Stimulated activated CD4-positive, alpha-beta T cell treated with anti-CD3 and anti-CD28 coated beads, Interleukin-12 subunit alpha, Interleukin-12 subunit beta, amount 100 ng/mL, for 48 hours (primary cell): Measurements from ENCODE around the gene NOLC1.
"Not testable (repeated sequence)": the region's sequence is repeated elsewhere in the genome, so short reads cannot be mapped to it uniquely, and the experiment has no call there.

Experiments
- DNase-seq, 3 donors: peaks; one replicate each; pipeline ENCODE4 v3.0.0-alpha.2; 2020; ENCODE audit warnings: low read depth in 2 of 3, low spot score in 1 of 3

Gene NOLC1

DNA sequence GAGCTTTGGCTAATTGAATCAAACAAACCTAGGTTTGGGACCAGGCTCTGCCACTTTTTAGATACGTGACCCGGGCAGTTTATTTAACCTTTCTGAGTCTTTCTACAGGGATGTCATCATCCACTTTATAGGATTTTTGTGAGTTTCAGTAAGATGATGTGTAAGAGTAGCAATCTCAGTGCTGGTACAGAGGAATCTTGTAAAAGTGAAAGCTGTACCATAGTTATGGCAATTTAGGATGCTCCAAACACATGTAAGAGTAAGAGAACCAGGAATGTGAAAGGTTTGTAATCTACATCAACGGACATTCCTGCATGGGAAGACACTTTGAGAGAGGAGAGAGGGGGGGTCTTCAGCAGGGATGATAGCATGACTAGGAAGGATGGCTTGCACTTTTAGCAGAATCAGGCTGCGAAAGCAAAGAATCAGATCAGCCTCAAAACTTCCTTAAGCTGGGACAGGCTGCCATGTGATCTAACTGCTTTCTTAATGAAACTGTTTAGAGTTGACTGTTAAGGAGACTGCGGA is 968 bp downstream of the NOLC1 start:
- no peak for DNase-seq

DNA sequence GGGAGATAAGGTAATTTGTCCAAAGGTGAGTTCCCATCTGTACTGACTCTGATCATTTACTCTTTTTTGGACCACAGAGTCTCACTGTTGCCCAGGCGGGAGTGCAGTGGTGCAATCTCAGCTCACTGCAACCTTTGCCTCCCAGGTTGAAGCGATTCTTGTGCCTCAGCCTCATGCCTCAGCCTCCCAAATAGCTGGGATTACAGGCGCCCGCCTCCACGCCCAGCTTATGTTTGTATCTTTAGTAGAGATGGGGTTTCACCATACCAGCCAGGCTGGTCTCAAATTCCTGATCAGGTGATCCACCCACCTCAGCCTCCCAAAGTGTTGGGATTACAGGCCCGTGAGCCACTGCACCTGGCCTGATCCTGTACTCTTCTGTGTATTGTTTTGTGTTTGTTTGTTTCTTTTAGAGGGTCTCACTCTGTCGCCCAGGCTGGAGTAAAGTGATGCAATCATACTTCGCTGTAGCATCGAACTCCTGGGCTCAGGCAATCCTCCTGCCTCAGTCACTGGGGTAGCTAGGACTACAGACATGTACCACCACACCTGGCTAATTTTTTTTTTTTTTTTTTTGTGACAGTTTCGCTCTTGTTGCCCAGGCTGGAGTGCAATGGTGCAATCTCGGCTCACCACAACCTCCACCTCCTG is 2.4 kb downstream of the NOLC1 start:
- no peak for DNase-seq

DNA sequence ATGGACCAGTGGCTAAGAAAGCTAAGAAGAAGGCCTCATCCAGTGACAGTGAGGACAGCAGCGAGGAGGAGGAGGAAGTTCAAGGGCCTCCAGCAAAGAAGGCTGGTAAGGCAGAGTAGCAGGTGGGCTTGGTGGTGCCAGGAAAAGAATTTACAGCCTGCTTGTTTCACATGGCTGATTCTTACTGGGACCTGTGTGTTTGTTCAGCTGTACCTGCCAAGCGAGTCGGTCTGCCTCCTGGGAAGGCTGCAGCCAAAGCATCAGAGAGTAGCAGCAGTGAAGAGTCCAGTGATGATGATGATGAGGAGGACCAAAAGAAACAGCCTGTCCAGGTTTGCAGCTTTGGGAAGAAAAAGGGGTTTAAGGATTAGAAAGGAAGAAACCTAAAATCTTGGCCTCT is 5.0 kb downstream of the NOLC1 start:
- DNase-seq: no peak

DNA sequence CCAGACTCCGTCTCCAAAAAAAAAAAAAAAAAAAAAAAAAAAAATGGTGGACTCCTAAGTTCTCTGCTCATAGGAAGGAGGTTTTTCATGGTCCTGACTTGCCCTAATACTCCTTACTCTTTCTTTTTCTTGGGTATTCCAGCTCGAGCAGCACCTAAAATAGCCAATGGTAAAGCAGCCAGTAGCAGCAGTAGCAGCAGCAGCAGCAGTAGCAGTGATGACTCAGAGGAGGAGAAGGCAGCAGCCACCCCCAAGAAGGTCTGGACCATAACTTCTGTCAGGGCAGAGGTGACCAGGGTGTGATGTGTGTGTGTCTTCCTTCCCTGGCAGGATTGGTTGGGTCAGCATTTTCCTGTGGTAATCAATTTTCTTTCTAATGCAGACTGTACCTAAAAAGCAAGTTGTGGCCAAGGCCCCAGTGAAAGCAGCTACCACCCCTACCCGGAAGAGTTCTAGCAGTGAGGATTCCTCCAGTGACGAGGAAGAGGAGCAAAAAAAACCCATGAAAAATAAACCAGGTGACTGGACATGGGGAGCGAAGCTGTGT is 6.9 kb downstream of the NOLC1 start:
- DNase-seq: no peak

DNA sequence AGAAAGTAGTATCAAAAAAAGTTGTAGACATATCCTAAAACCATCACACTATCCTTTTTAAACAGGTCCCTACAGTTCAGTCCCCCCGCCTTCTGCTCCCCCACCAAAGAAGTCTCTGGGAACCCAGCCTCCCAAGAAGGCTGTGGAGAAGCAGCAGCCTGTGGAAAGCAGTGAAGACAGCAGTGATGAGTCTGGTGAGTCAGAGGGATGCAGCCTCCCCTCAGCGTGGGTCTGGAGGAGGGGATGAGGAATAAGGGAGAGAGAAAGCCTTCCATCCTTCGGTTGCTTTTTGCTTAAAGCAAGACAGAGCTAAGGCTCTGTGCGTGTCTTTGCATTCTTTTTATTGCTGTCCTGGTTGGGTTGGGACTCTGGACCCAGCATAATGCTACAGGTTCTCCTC is 7.6 kb downstream of the NOLC1 start:
- no peak for DNase-seq

DNA sequence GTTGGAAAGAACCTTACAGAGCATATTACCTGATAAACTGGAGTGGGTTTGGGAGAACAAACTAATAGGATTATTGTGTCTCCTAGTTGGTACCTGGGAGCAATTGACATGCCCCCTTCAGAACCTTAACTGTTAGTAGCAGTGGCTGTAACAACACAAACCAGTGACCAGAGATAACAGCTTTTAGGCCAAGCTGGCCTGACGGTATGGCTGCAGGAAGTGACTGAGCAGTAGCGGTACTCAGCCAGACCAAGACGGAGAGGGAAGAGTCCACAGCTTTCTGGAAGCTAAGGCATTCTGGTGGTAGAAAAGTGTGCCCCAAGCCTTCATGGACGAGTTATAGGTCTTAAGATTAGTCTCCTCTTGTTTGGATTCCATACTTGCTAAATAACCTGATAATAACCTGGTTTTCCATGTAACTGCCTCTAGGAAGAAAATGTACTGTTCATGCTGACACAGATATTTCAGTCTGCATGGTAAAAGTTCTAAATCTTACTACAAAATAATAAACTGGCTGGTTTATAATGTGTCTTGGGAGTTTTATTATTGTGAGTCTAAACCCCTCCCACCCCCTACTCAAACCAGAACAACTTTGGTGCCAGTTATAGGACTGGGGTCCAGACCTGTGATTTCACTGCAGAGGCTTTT is 11.3 kb downstream of the NOLC1 start:
- DNase-seq: no peak

DNA sequence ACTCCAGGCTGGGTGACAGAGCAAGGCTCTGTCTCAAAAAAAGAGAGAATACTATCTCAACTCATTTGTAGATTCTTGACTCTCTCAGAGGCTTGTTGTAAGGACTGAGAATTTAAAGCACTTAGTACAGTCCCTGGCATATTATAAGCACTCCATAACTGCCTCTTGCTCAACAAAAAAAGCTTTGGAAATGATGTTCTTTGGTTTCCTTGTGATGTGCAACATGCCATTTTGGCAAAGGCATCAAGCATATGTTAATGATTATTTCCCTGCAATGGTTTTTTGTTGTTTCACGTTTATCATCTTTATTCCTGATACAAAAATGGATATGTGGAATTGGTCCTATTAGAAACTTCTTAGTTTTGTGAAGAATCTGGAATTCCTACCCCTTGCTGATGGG is 15.7 kb downstream of the NOLC1 start:
- DNase-seq: no peak

DNA sequence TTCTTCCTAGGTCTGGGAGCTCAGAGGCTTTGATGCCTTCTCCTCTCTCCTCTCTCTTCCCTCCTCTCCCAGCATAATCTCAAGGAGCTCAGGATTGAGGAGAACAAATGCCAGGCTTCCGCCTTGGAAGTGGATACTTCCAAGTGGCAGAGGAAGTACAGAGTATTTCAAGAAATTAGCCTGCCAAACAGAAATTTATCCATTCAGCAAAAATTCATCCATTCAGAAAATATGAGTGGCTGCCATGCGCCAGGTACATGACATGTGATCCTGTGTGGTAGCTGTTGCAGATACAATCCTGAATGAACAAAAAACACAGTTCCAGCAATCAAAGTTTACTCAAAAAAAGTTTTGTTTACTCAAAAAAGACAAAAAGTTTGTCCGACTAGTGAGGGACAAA is 18.4 kb downstream of the NOLC1 start:
- DNase-seq: no peak

DNA sequence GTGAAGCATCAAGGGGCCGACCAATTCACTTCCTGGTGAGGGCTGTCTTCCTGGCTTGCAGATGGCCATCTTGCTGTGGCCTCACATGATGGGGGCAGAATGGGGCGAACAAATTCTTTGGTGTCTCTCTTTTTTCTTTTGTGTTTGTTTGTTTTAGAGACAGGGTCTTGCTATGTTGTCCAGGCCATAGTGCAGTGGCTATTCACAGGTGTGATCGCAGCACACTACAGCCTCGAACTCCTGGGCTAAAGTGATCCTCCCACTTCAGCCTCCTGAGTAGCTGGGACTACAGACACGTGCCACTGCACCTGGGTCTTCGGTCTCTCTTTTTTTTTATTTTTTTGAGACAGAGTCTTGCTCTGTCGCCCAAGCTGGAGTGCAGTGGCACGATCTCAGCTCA is 20.1 kb downstream of the NOLC1 start:
- DNase-seq: no peak

DNA sequence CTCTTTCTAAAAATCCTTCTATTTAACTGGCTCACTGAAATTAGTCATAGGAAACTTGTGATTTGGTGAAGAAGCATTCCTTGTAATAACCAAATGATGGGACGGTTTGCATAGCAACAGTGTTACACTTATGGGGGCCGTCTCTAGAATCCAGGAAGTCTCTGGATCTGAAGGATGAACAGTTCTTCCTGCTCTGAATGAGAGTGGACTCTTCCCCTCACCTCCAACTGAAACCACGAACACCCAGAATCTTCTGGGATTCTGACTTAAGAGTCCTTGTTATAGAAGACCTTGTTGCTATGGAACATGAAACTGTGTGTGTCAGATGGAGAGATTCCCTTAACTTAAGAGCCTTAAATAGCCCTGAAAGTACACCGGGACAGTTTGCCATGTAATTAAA is 23.2 kb downstream of the NOLC1 start:
- DNase-seq: no peak

DNA sequence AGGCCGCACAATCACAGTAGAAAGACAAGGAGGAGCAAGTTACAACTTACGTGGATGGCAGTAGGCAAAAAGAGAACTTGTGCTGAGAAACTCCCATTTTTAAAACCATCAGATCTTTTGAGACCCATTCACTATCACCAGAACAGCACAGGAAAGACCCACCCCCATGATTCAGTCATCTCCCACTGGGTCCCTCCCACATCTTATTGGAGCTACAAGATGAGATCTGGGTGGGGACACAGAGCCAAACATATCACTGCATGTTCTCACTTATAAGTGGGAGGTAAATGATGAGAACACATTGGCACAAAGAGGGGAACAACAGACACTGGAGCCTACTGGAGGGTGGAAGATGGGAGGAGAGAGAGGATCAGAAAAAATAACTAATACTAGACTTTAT is 32.4 kb downstream of the NOLC1 start:
- DNase-seq: no peak

DNA sequence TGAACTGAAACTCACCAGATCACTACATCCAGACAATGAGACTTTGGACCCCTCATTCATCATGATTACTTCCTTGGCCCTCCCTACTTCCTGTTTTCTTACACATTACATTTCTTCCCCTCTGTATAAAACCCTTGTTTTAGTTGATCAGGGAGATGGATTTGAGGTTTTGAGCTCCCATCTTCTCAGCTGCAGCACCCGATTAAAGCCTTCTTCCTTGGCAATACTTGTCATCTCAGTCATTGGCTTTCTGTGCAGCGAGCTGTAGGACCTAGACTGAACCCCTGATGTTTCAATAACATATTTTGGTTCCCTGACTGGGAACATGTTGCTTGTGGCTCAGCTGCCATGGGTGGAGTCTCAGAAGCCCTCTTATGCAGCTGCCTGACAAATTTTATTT is 33.1 kb downstream of the NOLC1 start:
- DNase-seq: no peak

DNA sequence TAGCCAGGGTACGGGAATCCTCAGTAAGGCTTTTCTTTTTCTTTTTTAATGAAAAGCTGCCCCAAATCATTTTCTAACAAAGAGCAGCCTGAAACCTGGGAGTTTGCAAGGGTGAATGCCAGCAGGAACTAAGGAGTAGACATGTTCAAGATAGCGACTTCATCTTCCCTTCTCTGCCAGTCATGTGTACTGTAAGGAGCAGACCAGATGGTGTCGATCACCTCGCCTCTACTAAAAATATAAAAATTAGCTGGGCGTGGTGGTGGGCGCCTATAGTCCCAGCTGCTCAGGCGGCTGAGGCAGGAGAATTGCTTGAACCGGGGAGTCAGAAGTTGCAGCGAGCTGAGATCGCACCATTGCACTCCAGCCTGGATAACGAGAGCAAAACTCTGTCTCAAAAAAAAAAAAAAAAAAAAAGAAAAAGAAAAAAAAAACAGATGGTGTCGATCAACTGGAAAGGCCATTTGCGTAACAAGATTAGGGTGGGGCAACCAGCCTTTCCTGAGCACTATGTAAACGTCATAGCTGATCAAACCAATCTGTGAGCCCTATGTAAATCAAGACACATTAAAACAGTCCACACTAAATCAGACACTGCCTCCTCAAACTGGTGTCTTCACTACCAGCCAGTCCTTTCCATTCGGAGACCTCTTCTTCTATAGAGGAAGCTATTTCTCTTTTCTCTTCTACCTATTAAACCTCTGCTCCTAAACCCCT is 33.8 kb downstream of the NOLC1 start:
- no peak for DNase-seq

DNA sequence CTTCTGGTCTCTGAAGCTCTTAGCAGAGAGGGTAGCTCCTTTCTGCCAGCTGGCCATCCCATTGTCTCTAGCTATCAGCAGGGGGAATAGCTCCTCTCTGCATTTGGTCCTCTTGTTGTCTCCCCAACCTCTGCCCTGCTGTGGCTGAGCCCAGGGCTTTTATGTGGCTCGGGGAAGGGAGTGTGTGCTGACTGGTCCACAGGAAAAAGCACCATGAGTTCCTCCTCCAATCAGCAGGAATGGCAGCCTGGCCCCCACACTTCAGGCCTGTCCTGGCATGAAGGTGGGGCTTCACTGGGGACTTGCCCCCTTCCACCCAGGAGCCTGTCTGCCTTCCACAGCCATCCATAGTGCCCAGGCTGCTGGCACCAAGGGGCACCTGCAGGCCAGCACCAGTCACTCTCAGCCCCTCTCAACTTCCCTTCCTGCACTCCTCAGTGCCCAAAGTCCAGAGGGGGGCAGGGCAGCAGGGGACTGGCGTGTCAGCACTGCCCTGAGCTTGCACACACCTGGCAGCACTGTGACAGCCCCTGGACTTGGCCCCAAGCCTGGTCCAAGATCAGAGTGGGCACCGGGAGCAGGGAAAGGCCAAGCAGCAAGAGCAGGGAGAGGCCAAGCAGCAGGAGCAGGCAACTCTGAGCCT is 36.2 kb downstream of the NOLC1 start:
- DNase-seq: no peak

DNA sequence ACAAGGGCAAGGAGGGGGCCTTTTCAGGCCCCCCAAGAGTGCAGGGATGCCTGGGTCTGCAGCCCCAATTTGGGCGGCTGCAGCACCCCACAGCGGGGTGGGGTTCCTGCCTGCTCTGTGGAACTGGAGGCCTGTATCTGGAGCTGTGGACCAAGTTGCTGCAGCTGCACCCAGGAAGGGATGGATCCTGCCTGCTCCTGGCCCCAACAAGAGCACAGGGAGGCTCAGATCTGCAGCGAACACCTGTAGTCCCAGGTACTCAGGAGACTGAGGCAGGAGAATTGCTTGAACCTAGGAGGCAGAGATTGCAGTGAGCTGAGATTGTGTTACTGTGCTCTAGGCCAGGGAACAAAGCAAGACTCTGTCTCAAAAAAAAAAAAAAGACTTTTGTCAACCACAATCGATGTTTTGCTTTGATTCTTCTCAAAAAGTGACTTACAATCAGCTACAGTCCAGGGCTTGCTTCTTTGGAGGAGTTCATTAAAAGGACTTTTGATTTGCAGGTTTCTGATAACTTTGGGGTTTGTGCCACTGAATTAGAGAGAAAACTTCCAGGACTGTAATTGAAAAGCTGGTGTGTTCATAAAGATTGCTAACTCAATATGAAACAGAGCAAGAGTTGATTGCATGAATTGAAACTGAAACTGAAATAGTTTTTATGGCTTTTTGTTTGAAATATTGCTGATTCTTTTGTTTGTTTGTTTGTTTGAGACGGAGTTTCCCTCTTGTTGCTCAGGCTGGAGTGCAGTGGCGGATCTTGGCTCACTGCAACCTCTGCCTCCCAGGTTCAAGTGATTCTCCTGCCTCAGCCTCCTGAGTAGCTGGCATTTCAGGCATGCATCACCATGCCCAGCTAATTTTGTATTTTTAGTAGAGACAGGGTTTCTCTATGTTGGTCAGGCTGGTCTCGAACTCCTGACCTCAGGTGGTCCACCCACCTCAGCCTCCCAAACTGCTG is 37.0 kb downstream of the NOLC1 start:
- not testable (repeated sequence) for DNase-seq

DNA sequence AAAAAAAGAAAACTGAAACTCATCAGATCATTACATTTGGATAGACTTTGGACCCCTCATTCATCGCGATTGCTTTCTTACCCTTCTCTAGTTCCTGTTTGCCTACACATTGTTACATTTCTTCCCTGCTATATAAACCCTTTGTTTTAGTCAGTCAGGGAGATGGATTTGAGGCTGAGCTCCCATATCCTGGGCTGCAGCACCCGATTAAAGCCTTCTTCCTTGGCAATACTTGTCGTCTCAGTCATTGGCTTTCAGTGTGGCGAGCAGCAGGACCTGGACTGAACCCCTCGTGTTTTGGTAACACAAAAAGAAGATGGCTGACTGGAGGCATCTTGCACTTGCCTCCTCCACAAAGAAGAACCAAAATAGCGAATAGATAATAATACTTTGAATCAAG is 39.8 kb downstream of the NOLC1 start:
- DNase-seq: no peak

DNA sequence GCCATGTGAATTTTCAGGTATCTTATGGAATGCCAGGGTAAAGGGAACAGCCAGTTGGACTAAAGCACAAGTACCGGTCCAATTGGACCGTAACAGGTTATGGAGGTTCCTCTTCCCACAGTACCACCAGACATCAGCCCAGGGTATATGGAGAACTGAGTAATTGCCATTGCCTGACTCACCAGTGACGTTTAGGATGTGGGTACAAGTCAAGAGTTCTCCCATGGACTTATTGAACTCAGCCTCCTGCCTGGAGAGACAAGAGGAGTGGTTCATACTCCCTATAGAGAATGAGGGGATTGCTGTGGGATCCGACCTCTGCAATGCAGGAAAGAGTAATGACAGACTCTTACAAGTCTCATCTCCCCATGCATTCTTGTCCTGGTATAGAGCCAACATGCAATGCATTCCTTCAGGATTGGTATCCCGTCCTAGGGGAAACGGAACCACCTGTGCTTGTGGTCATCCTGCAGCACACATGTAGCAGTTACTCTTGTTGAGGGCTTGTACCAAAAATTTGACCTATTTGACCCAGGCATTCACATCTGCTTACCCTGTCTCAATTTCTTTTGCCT is 43.2 kb downstream of the NOLC1 start:
- no peak for DNase-seq

DNA sequence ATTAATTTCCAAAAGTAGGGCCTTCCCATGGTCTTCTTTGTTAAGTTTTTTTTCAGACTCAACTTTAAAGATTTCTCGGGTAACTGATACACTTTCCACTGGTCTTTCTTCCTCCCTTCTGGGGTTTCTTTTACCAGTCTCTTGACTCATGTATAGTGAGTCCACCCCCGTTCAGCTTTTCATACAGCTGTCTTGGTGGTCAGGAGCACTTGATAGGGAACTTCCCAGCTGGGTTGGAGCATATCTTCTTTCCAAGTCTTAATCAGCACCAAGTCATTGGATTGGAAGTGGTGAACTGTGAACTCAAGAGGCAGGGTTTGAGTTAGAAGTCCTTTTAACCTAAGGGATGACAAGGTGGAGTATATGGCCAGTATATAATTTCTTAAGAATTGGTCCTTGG is 44.7 kb downstream of the NOLC1 start:
- DNase-seq: peak; percentile 31 to 35 (median 34)

DNA sequence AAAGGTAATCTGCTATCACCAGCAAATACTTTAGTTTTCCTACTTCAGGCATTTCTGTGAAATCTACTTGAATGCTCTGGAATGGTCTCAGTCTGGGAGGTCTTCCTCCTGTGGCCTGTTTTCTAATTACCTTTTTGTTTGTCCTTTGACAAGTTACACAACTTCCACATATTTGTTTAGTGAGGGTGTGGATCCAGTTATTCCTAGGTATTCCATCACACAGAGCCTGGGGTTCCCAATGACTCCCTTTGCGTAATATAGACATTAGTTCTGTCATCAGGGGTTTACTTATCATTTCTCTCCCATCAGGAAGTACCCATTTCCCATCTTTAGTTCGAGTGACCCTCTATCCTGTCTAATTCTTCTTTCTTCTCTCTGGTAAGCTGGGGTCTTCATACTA is 45.8 kb downstream of the NOLC1 start:
- DNase-seq: no peak
